PC-3 (cell line): ENCODE measurements around the gene MYO16. TPM values are rescaled to one million over a fixed set of nuclear protein-coding genes. Genes with fewer than 3 reads are reported as not detected.

Experiments
- ATAC-seq: fragments of 200-7000 bp; cut with Tn5 transposase; 2 replicates; pipeline ENCODE4 v1.9.1; 2020; ENCODE audit warnings: mild to moderate bottlenecking, moderate library complexity
- BruUV-seq: library from RNA; stranded (reverse); fragments of 400-500 nt; replicated peaks from 2 replicates; lab custom pipeline; 2021; lab: Mats Ljungman, UMichigan
- CTCF ChIA-PET: fragments of 300-600 bp; sonication (Branson Sonifier 250); formaldehyde crosslinking; loops from one replicate; lab custom pipeline; 2022; ENCODE audit warnings: antibody characterized with exemption; lab: Charles Lee
- POLR2A ChIA-PET: fragments of 300-600 bp; sonication (Branson Sonifier 250); formaldehyde crosslinking; loops from one replicate; lab custom pipeline; 2022; ENCODE audit warnings: antibody characterized with exemption; ENCODE audit not compliant: unreplicated experiment; lab: Charles Lee
- DNase-seq: peaks from one replicate; pipeline ENCODE4 v3.0.0-alpha.2; 2015
- H2AFZ ChIP-seq: fragments of 300-600 bp; sonication (generic); 2 replicates; pipeline ENCODE4 v1.6.0; 2016; ENCODE audit warnings: antibody characterized with exemption, low read length
- H3F3A ChIP-seq: fragments of 300-600 bp; sonication (generic); one replicate; pipeline ENCODE4 v1.6.0; 2017; ENCODE audit warnings: antibody characterized with exemption, low read length, control low read depth, mild to moderate bottlenecking; ENCODE audit not compliant: unreplicated experiment
- H3K27ac ChIP-seq: fragments of 300-600 bp; sonication (generic); 2 replicates; pipeline ENCODE4 v1.5.1; 2016; ENCODE audit warnings: mild to moderate bottlenecking, low read length
- H3K27me3 ChIP-seq: fragments of 300-600 bp; sonication (generic); 2 replicates; pipeline ENCODE4 v1.6.1; 2016; ENCODE audit warnings: low read length, mixed read lengths
- H3K36me3 ChIP-seq: fragments of 300-600 bp; sonication (generic); 2 replicates; pipeline ENCODE4 v1.6.1; 2016; ENCODE audit warnings: low read depth, mixed run types, low read length, mixed read lengths
- H3K4me1 ChIP-seq: fragments of 300-600 bp; sonication (generic); 2 replicates; pipeline ENCODE4 v1.5.1; 2016; ENCODE audit warnings: low read length; ENCODE audit not compliant: insufficient read depth
- H3K4me2 ChIP-seq: fragments of 300-600 bp; sonication (generic); 2 replicates; pipeline ENCODE4 v1.6.0; 2016; ENCODE audit warnings: low read length
- H3K4me3 ChIP-seq: fragments of 300-600 bp; sonication (generic); 2 replicates; pipeline ENCODE4 v1.5.1; 2016; ENCODE audit warnings: mild to moderate bottlenecking, low read length, mixed read lengths
- H3K79me2 ChIP-seq: fragments of 300-600 bp; sonication (generic); 2 replicates; pipeline ENCODE4 v1.6.1; 2017; ENCODE audit warnings: low read length, mixed read lengths
- H3K9ac ChIP-seq: fragments of 300-600 bp; sonication (generic); 2 replicates; pipeline ENCODE4 v1.6.0; 2016; ENCODE audit warnings: mild to moderate bottlenecking, low read length
- H3K9me2 ChIP-seq: fragments of 300-600 bp; sonication (generic); replicated peaks from 2 replicates; pipeline ENCODE4 v1.6.1; 2016; ENCODE audit warnings: mixed run types, low read length, mixed read lengths
- H3K9me3 ChIP-seq: fragments of 300-600 bp; sonication (generic); 2 replicates; pipeline ENCODE4 v1.6.1; 2016; ENCODE audit warnings: low read length, mixed read lengths
- H4K20me1 ChIP-seq: fragments of 300-600 bp; sonication (generic); 2 replicates; pipeline ENCODE4 v1.6.1; 2016; ENCODE audit warnings: low read length, mixed read lengths
- CTCF ChIP-seq: fragments of 300-600 bp; sonication (generic); conservative IDR thresholded peaks from 2 replicates; pipeline ENCODE4 v1.5.1; 2017; ENCODE audit warnings: antibody characterized with exemption, low read depth, mild to moderate bottlenecking, low read length
- EZH2 ChIP-seq: fragments of 300-600 bp; sonication (generic); IDR thresholded peaks from one replicate; pipeline ENCODE4 v1.6.1; 2017; ENCODE audit warnings: antibody characterized with exemption, mild to moderate bottlenecking, low read length; ENCODE audit not compliant: unreplicated experiment
- EZH2phosphoT487 ChIP-seq: fragments of 300-600 bp; sonication (generic); IDR thresholded peaks from 2 replicates; pipeline ENCODE4 v1.6.1; 2018; ENCODE audit warnings: mild to moderate bottlenecking, antibody characterized with exemption, low read length, borderline replicate concordance
- intact Hi-C: fragments of 100-400 bp; cut with micrococcal nuclease; formaldehyde crosslinking; loops from 2 replicates; pipeline ENCODE4 v1.9.0; 2023
- total RNA-seq: library from RNA; depleted of rRNA; stranded (reverse); fragments of >200 nt; gene quantifications from 2 replicates; pipeline ENCODE4 v1.2.3, GENCODE V29; 2014

Gene MYO16
- total RNA-seq, 1 experiment from 2014 or later: not detected

- no peak overlapping the region for H3K27ac ChIP-seq
- no TSS peak for BruUV-seq
- ATAC-seq (peak; percentile 83), DNase-seq (peak; percentile 85)
- no peak for TF ChIP-seq EZH2phosphoT487
- no peak for TF ChIP-seq EZH2
- no peak for TF ChIP-seq CTCF
- H3K36me3 ChIP-seq: no peaks in the 10 kb centered on the region
- peaks cover 36% of the 10 kb centered on the region for H3K4me1 ChIP-seq
- no peaks in the 10 kb centered on the region for H3K9me2 ChIP-seq
- H3K9me3 ChIP-seq: no peaks in the 10 kb centered on the region
- no peaks in the 10 kb centered on the region for H3K27me3 ChIP-seq
- H3F3A ChIP-seq: no peaks in the 10 kb centered on the region
- ChIA-PET POLR2A (no interaction called here), CTCF (no interaction called here)
- no peaks in the 10 kb centered on the region for H3K79me2 ChIP-seq
- intact Hi-C loops: loop anchor here (2.0 to 10.0 kb wide), 2 partner anchors 53 to 55 kb away; no protein-coding TSS in a partner anchor
- peak overlapping the region; percentile 52 for H3K4me2 ChIP-seq
- H2AFZ ChIP-seq: no peak overlapping the region
- no peak overlapping the region for H3K9ac ChIP-seq
- no peak overlapping the region for H3K4me3 ChIP-seq
- no peaks in the 10 kb centered on the region for H4K20me1 ChIP-seq
These were observed 582.2 kb downstream of the MYO16 start for GRCh38 chr13:109211616-109212015.

- intact Hi-C loops: loop anchor here (10.0 kb wide), 1 partner anchor 52 kb away; no protein-coding TSS in a partner anchor
- Histone ChIP-seq H4K20me1 (no peaks in the 10 kb centered on the region), H3K9ac (no peak overlapping the region), H3K4me2 (no peak overlapping the region), H3K4me1 (peaks cover 36% of the 10 kb centered on the region), H3K9me3 (no peaks in the 10 kb centered on the region), H3K36me3 (no peaks in the 10 kb centered on the region), H3K27ac (no peak overlapping the region), H3K9me2 (no peaks in the 10 kb centered on the region), H3K79me2 (no peaks in the 10 kb centered on the region), H2AFZ (no peak overlapping the region), H3F3A (no peaks in the 10 kb centered on the region), H3K4me3 (no peak overlapping the region), H3K27me3 (no peaks in the 10 kb centered on the region)
- DNase-seq (no peak), ATAC-seq (no peak)
- no TSS peak for BruUV-seq
- POLR2A ChIA-PET: no interaction called here
- CTCF ChIA-PET: no interaction called here
- TF ChIP-seq EZH2phosphoT487: no peak
- TF ChIP-seq CTCF: no peak
- TF ChIP-seq EZH2: no peak
These were observed 583.2 kb downstream of the MYO16 start for GRCh38 chr13:109212650-109213049.

GRCh38 chr13:109213714-109214113 lies 584.3 kb downstream of the MYO16 start:
- H3K4me2 ChIP-seq: no peak overlapping the region
- intact Hi-C loops: loop anchor here (10.0 kb wide), 1 partner anchor 51 kb away; no protein-coding TSS in a partner anchor

More at GRCh38 chr13:109213714-109214113, 584.3 kb downstream of the MYO16 start:
- H3F3A ChIP-seq: no peaks in the 10 kb centered on the region
- no peak overlapping the region for H3K27ac ChIP-seq
- no peak overlapping the region for H3K9ac ChIP-seq
- no TSS peak for BruUV-seq
- TF ChIP-seq EZH2phosphoT487: no peak
- no peak for TF ChIP-seq CTCF
- TF ChIP-seq EZH2: no peak
- H3K4me1 ChIP-seq: peaks cover 36% of the 10 kb centered on the region
- CTCF ChIA-PET: no interaction called here
- H3K9me3 ChIP-seq: no peaks in the 10 kb centered on the region
- H3K79me2 ChIP-seq: no peaks in the 10 kb centered on the region
- no peaks in the 10 kb centered on the region for H3K36me3 ChIP-seq
- H3K27me3 ChIP-seq: no peaks in the 10 kb centered on the region
- DNase-seq: peak; percentile 14
- no peaks in the 10 kb centered on the region for H3K9me2 ChIP-seq
- no peak overlapping the region for H3K4me3 ChIP-seq
- POLR2A ChIA-PET: no interaction called here
- no peak overlapping the region for H2AFZ ChIP-seq
- no peak for ATAC-seq
- H4K20me1 ChIP-seq: no peaks in the 10 kb centered on the region
